SU-DHL-6 (cell line): ENCODE results near the gene PRAMEF11.

Source experiments
- CTCF ChIP-seq: fragments of 200-600 bp; sonication (generic); IDR thresholded peaks from one replicate; pipeline ENCODE4 v1.5.1; 2017; ENCODE audit warnings: antibody characterized with exemption, mild to moderate bottlenecking, low read length, moderate library complexity; ENCODE audit not compliant: insufficient read depth, poor library complexity, severe bottlenecking
- EZH2phosphoT487 ChIP-seq: fragments of 200-600 bp; sonication (generic), shearing (Covaris generic); conservative IDR thresholded peaks from 2 replicates; pipeline ENCODE4 v1.6.1; 2018; ENCODE audit warnings: mild to moderate bottlenecking, antibody characterized with exemption, low read length, moderate library complexity, mixed read lengths

DNA sequence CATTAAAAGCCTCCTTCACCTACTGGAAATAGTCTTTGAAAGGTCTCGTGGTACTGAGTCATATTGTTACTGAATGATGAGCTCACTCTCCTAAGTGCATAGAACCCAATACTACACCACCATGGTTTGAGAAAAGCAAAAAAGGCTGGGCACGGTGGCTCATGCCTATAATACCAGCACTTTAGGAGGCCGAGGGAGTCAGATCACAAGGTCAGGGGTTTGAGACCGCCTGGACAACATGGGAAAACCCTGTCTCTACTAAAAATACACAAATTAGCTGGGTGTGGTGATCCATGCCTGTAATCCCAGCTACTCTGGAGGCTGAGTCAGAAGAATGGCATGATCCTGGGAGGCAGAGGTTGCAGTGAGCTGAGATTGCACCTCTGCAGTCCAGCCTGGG is 20.6 kb upstream of the PRAMEF11 start:
- TF ChIP-seq CTCF (no peak), EZH2phosphoT487 (no peak)
